HCT116 (cell line): ENCODE data around the gene RAB8B.

Experiments
- ATF3 ChIP-seq: IDR thresholded peaks from 2 replicates; pipeline ENCODE4 v1.6.1; 2012
- CTCF ChIP-seq, 3 experiments: fragments of 200-600 bp in 1 of 3; sonication (generic) in 1 of 3; IDR thresholded peaks in 2 of 3; conservative IDR thresholded peaks in 1 of 3; 2 replicates each; pipeline ENCODE4 v1.5.1; 2012 to 2017; ENCODE audit warnings: low read depth in 2 of 3, low read length in 2 of 3, antibody characterized with exemption in 1 of 3, borderline replicate concordance in 1 of 3, control low read depth in 1 of 3, mild to moderate bottlenecking in 1 of 3, mixed read lengths in 1 of 3, mixed run types in 1 of 3, moderate library complexity in 1 of 3; ENCODE audit not compliant: insufficient read depth in 1 of 3
- RAD21 ChIP-seq: IDR thresholded peaks from 2 replicates; pipeline ENCODE4 v1.6.1; 2012; ENCODE audit warnings: low read depth, mild to moderate bottlenecking
- SIN3A ChIP-seq: IDR thresholded peaks from 2 replicates; pipeline ENCODE4 v1.6.1; 2012; ENCODE audit warnings: low read depth

- TF ChIP-seq SIN3A (no peak), CTCF (IDR thresholded peaks at IDR 0.05 in 2 of 3, conservative IDR thresholded peaks at IDR 0.05 in 1 of 3; ENCODE audit: borderline replicate concordance in 1 of 3, insufficient read depth in 1 of 3, low read depth in 2 of 3, low read length in 2 of 3) (no peak), ATF3 (no peak), RAD21 (no peak)
Observed at GRCh38 chr15:63244976-63245645, 55.7 kb downstream of the RAB8B start.
